ENCODE data around the gene ARHGEF28. TPM values are rescaled to one million over a fixed set of nuclear protein-coding genes. Genes with fewer than 3 reads are reported as not detected.

Gene ARHGEF28
- total RNA-seq, 1 donor from 2014 or later: 0.11 TPM

- Mint-ChIP-seq H3K27me3 (ENCODE audit: low read depth) (no peaks in the 10 kb centered on the region), H3K4me3 (ENCODE audit: low read depth) (no peak overlapping the region), H3K36me3 (ENCODE audit: low read depth) (no peaks in the 10 kb centered on the region), H3K27ac (no peak overlapping the region), H3K4me1 (ENCODE audit: low read depth) (no peaks in the 10 kb centered on the region), H3K9me3 (no peaks in the 10 kb centered on the region)
- DNase-seq (ENCODE audit: low spot score): no peak
- intact Hi-C loops (cut with micrococcal nuclease): no loop called here
Measured at GRCh38 chr5:73966451-73966850, 340.5 kb downstream of the ARHGEF28 start.

GRCh38 chr5:73967347-73967746, 341.4 kb downstream of the ARHGEF28 start:
- Mint-ChIP-seq H3K27me3 (ENCODE audit: low read depth) (no peaks in the 10 kb centered on the region), H3K27ac (no peak overlapping the region), H3K9me3 (no peaks in the 10 kb centered on the region)

GRCh38 chr5:73968246-73968645, 342.2 kb downstream of the ARHGEF28 start:
- Mint-ChIP-seq H3K9me3 (no peaks in the 10 kb centered on the region), H3K4me1 (ENCODE audit: low read depth) (no peaks in the 10 kb centered on the region), H3K36me3 (ENCODE audit: low read depth) (no peaks in the 10 kb centered on the region), H3K27ac (no peak overlapping the region), H3K27me3 (ENCODE audit: low read depth) (no peaks in the 10 kb centered on the region), H3K4me3 (ENCODE audit: low read depth) (no peak overlapping the region)
- intact Hi-C loops (cut with micrococcal nuclease): no loop called here
- no peak for DNase-seq (ENCODE audit: low spot score)

More at GRCh38 chr5:73967347-73967746, 341.4 kb downstream of the ARHGEF28 start:
- intact Hi-C loops (cut with micrococcal nuclease): no loop called here
- Mint-ChIP-seq H3K36me3 (ENCODE audit: low read depth) (no peaks in the 10 kb centered on the region), H3K4me3 (ENCODE audit: low read depth) (no peak overlapping the region), H3K4me1 (ENCODE audit: low read depth) (no peaks in the 10 kb centered on the region)
- DNase-seq (ENCODE audit: low spot score): no peak

DNA sequence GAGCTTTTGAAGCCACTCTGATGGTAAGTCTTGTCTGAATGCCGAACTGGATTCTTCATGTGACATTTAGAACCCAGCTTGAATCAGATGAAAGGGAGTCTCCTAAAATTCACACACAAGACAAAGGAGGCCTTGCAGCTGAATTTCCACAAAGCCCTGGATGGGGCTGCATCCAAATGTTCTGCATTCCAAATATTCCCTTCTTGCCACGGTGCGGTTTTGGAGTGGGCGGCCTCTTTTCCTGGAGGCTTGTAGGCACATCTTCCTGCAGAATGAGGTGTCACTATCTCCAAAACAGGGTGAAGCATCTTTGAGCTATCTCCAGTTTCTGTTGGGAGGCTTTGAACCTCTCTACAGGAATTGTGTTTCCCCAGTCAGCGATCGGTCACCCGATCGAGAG, 342.7 kb downstream of the ARHGEF28 start:
- Mint-ChIP-seq H3K27me3 (ENCODE audit: low read depth) (no peaks in the 10 kb centered on the region), H3K4me3 (ENCODE audit: low read depth) (no peak overlapping the region), H3K36me3 (ENCODE audit: low read depth) (no peaks in the 10 kb centered on the region), H3K27ac (no peak overlapping the region), H3K9me3 (no peaks in the 10 kb centered on the region), H3K4me1 (ENCODE audit: low read depth) (no peaks in the 10 kb centered on the region)
- intact Hi-C loops (cut with micrococcal nuclease): no loop called here
- no peak for DNase-seq (ENCODE audit: low spot score)

DNA sequence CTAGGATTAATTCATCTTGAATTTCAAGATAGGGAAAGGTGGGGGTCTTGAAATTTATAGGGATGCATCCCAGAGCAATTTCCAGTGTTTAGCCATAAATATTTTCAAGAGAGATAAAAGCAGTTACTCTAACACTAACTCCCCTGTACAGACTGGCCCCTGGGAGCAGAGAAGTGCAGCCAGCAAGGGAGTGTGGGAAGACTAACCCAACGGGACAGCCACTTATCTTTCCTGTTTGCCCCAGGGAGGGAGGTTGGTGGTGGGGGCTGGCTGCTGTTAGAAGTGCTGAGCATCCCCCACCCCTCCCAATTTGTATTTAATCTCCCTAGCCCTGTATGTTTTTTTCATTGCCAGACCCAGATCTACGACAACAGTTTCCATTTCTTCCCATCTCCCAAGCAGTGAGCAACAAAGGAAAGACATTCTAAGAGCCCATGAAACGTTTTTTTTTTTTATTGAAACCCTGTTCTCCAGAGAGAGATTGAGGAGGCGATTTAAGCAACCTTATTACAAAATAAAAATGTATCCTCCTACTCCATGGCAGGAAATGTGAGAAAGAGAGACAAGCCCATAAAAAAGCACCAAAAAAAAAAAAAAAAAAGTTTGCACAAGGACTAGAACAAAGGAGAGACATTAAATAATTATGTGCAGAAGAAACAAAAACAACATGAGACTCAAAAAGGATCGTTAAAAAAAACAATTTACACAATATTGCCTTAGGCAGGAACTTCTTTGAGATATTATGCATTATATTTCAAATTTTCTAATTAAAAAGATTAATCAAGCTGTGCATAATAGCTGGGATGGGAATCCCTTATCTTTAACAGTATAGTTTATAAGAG, 343.4 kb downstream of the ARHGEF28 start:
- H3K27ac Mint-ChIP-seq: no peak overlapping the region
- H3K36me3 Mint-ChIP-seq (ENCODE audit: low read depth): no peaks in the 10 kb centered on the region
- H3K4me1 Mint-ChIP-seq (ENCODE audit: low read depth): no peaks in the 10 kb centered on the region
- no peak for DNase-seq (ENCODE audit: low spot score)
- H3K4me3 Mint-ChIP-seq (ENCODE audit: low read depth): no peak overlapping the region
- H3K27me3 Mint-ChIP-seq (ENCODE audit: low read depth): no peaks in the 10 kb centered on the region
- H3K9me3 Mint-ChIP-seq: no peaks in the 10 kb centered on the region
- intact Hi-C loops (cut with micrococcal nuclease): no loop called here

DNA sequence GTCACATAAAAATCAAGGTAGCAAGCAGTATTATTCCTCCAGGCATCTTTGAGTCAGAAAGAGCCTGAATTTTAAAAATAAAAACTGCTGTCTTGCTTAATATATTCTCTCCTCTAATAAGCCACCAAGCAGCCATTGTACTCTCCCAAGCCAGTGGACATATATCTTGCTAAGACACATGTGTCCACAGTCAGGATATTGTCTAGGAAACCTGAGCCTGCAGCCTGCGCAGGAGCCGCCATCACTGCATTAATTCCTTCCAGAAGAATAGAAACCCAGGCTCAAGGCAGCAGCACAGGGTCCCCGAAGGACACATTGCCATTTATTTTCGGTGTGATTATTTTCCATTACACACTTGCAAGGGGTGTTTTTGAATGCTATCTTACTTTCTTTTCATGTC, 345.3 kb downstream of the ARHGEF28 start:
- DNase-seq (ENCODE audit: low spot score): no peak
- Mint-ChIP-seq H3K27me3 (ENCODE audit: low read depth) (no peaks in the 10 kb centered on the region), H3K36me3 (ENCODE audit: low read depth) (no peaks in the 10 kb centered on the region), H3K4me1 (ENCODE audit: low read depth) (no peaks in the 10 kb centered on the region), H3K9me3 (no peaks in the 10 kb centered on the region), H3K27ac (no peak overlapping the region), H3K4me3 (ENCODE audit: low read depth) (no peak overlapping the region)
- intact Hi-C loops (cut with micrococcal nuclease): no loop called here

DNA sequence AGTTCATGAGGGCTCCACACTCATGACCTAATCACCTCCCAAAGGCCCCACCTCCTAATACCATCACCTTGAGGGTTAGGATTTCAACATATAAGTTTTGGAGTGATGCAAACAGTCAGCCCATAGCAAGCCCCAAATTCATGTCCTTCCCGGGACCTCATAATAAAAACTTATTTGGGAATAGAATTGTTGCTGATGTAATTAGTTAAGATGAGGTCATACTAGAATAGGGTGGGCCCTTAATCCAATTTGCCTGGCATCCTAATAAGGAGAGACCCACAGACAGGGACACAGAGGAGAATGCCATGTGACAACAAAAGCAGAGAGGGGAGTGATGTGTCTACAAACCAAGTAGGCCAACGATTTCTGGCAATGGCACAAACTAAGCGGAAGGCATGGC, 347.1 kb downstream of the ARHGEF28 start:
- H3K4me3 Mint-ChIP-seq (ENCODE audit: low read depth): no peak overlapping the region
- H3K27ac Mint-ChIP-seq: no peak overlapping the region
- no peaks in the 10 kb centered on the region for H3K36me3 Mint-ChIP-seq (ENCODE audit: low read depth)
- no peak for DNase-seq (ENCODE audit: low spot score)
- H3K4me1 Mint-ChIP-seq (ENCODE audit: low read depth): no peaks in the 10 kb centered on the region
- no peaks in the 10 kb centered on the region for H3K9me3 Mint-ChIP-seq
- peaks cover 3% of the 10 kb centered on the region for H3K27me3 Mint-ChIP-seq (ENCODE audit: low read depth)
- intact Hi-C loops (cut with micrococcal nuclease): no loop called here

- H3K27me3 Mint-ChIP-seq (ENCODE audit: low read depth): peaks cover 3% of the 10 kb centered on the region
- H3K4me1 Mint-ChIP-seq (ENCODE audit: low read depth): no peaks in the 10 kb centered on the region
- intact Hi-C loops (cut with micrococcal nuclease): no loop called here
- H3K27ac Mint-ChIP-seq: no peak overlapping the region
- no peaks in the 10 kb centered on the region for H3K9me3 Mint-ChIP-seq
- no peak overlapping the region for H3K4me3 Mint-ChIP-seq (ENCODE audit: low read depth)
- no peaks in the 10 kb centered on the region for H3K36me3 Mint-ChIP-seq (ENCODE audit: low read depth)
- DNase-seq (ENCODE audit: low spot score): no peak
Measured at GRCh38 chr5:73974871-73975360, 348.9 kb downstream of the ARHGEF28 start.

- Mint-ChIP-seq H3K4me3 (ENCODE audit: low read depth) (no peak overlapping the region), H3K4me1 (ENCODE audit: low read depth) (no peaks in the 10 kb centered on the region), H3K27ac (no peak overlapping the region), H3K27me3 (ENCODE audit: low read depth) (peaks cover 3% of the 10 kb centered on the region), H3K36me3 (ENCODE audit: low read depth) (no peaks in the 10 kb centered on the region), H3K9me3 (no peaks in the 10 kb centered on the region)
- intact Hi-C loops (cut with micrococcal nuclease): no loop called here
- DNase-seq (ENCODE audit: low spot score): no peak
Measured at GRCh38 chr5:73975845-73976244, 349.8 kb downstream of the ARHGEF28 start.

DNA sequence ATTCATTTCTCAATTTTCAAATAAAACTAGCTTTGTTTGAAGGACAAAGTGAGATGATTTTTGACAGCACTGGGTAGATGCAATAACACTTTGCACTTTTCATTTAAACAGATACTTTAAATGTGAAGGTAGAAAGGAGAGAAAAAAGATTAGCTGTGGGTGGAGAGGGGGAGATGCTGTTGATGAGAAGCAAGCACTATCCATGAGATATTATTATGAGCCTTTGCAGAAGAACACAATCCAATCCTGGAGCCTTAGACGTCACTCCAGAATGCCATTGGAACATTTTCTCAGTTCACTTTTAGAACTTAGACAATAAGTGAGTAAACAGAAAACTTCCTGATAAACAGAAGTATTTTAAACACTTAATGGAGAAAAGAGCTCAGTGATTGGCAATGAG, 351.1 kb downstream of the ARHGEF28 start:
- H3K27me3 Mint-ChIP-seq (ENCODE audit: low read depth): peaks cover 3% of the 10 kb centered on the region
- no peaks in the 10 kb centered on the region for H3K9me3 Mint-ChIP-seq
- intact Hi-C loops (cut with micrococcal nuclease): no loop called here
- no peak overlapping the region for H3K4me3 Mint-ChIP-seq (ENCODE audit: low read depth)
- no peak overlapping the region for H3K27ac Mint-ChIP-seq
- H3K4me1 Mint-ChIP-seq (ENCODE audit: low read depth): no peaks in the 10 kb centered on the region
- no peaks in the 10 kb centered on the region for H3K36me3 Mint-ChIP-seq (ENCODE audit: low read depth)
- no peak for DNase-seq (ENCODE audit: low spot score)

- no peaks in the 10 kb centered on the region for H3K36me3 Mint-ChIP-seq (ENCODE audit: low read depth)
Measured at GRCh38 chr5:73979321-73979720, 353.3 kb downstream of the ARHGEF28 start.

GRCh38 chr5:73981704-73982103, 355.7 kb downstream of the ARHGEF28 start:
- H3K27ac Mint-ChIP-seq: no peak overlapping the region
- H3K36me3 Mint-ChIP-seq (ENCODE audit: low read depth): no peaks in the 10 kb centered on the region
- H3K9me3 Mint-ChIP-seq: no peaks in the 10 kb centered on the region
- intact Hi-C loops (cut with micrococcal nuclease): no loop called here
- no peak overlapping the region for H3K4me3 Mint-ChIP-seq (ENCODE audit: low read depth)
- H3K27me3 Mint-ChIP-seq (ENCODE audit: low read depth): peaks cover 4% of the 10 kb centered on the region
- no peaks in the 10 kb centered on the region for H3K4me1 Mint-ChIP-seq (ENCODE audit: low read depth)
- no peak for DNase-seq (ENCODE audit: low spot score)

More at GRCh38 chr5:73979321-73979720, 353.3 kb downstream of the ARHGEF28 start:
- Mint-ChIP-seq H3K9me3 (no peaks in the 10 kb centered on the region), H3K4me1 (ENCODE audit: low read depth) (no peaks in the 10 kb centered on the region), H3K27me3 (ENCODE audit: low read depth) (peaks cover 3% of the 10 kb centered on the region), H3K4me3 (ENCODE audit: low read depth) (no peak overlapping the region), H3K27ac (no peak overlapping the region)
- DNase-seq (ENCODE audit: low spot score): no peak
- intact Hi-C loops (cut with micrococcal nuclease): no loop called here

DNA sequence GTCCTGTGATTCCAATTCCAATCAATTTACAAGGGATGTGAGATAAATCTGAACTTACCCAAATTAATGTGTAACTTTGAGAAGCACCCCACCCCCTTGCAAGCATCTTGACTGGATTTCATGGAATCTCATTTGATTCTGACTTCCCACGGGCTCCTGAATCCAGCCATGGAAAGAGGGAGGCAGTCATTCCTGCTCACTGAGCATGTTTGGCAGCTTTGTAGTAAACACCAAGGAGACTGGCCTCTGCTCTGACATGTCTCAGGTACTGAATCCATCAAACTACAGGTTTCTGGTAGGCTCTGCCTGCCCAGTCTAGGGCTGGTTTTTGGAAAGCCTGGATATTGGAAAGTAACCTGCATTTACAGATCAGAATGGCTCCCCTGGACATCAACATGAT, 357.6 kb downstream of the ARHGEF28 start:
- Mint-ChIP-seq H3K27me3 (ENCODE audit: low read depth) (peaks cover 3% of the 10 kb centered on the region), H3K4me3 (ENCODE audit: low read depth) (no peak overlapping the region), H3K9me3 (no peaks in the 10 kb centered on the region), H3K36me3 (ENCODE audit: low read depth) (no peaks in the 10 kb centered on the region), H3K4me1 (ENCODE audit: low read depth) (no peaks in the 10 kb centered on the region), H3K27ac (no peak overlapping the region)
- DNase-seq (ENCODE audit: low spot score): no peak
- intact Hi-C loops (cut with micrococcal nuclease): no loop called here
